Adrenal gland (tissue), 5 donors: ENCODE measurements around the gene MBTPS2.

Experiments
- POLR2A ChIP-seq, 2 donors: fragments of 450-650 bp; IDR thresholded peaks; one replicate each; pipeline ENCODE4 v1.6.1; 2017; ENCODE audit warnings: antibody characterized with exemption in 2 of 2, mild to moderate bottlenecking in 2 of 2, moderate library complexity in 1 of 2
- TF ChIP-seq, protein P1 (sequence below), 6 experiments: fragments of 450-650 bp in 4 of 6; fragments of 200-600 bp in 2 of 6; sonication (generic) in 1 of 6; IDR thresholded peaks; 1 replicate in 5 of 6; 2 replicates in 1 of 6; pipeline versions ENCODE4 v1.5.1 to v1.8.0; 2016 to 2021; ENCODE audit warnings: antibody characterized with exemption in 6 of 6, mild to moderate bottlenecking in 2 of 6, moderate library complexity in 1 of 6
- donor health status: DM: no; HTN: no; CAD: no.

DNA sequence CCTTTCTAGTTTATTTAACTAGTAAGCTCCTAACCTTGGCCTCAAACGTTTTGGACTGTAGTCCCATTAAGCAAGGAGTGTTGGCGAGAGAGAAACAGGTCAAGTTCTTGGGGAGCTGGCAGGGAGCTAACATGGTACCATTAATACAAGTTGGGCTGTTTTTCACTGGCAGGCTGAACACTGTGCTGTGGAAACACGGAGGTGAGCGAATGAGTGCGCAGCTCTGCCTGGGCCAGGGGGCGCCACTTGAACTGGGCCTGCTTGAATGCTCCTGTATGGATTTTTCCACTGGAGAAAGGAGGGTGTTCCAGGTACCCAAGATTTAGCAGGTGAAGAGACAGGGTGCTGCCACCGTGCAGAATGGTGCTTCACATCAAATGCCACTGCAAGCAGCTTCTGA is 93.7 kb downstream of the MBTPS2 start:
- TF ChIP-seq, protein P1, sequence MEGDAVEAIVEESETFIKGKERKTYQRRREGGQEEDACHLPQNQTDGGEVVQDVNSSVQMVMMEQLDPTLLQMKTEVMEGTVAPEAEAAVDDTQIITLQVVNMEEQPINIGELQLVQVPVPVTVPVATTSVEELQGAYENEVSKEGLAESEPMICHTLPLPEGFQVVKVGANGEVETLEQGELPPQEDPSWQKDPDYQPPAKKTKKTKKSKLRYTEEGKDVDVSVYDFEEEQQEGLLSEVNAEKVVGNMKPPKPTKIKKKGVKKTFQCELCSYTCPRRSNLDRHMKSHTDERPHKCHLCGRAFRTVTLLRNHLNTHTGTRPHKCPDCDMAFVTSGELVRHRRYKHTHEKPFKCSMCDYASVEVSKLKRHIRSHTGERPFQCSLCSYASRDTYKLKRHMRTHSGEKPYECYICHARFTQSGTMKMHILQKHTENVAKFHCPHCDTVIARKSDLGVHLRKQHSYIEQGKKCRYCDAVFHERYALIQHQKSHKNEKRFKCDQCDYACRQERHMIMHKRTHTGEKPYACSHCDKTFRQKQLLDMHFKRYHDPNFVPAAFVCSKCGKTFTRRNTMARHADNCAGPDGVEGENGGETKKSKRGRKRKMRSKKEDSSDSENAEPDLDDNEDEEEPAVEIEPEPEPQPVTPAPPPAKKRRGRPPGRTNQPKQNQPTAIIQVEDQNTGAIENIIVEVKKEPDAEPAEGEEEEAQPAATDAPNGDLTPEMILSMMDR (IDR thresholded peaks at IDR 0.05) = no peak
- TF ChIP-seq POLR2A (IDR thresholded peaks at IDR 0.05) = no peak
